DMS153 (cell line): ENCODE measurements around the gene HEYL.

Experiments used
- DNase-seq: peaks from one replicate; lab custom pipeline; 2025; lab: John Stamatoyannopoulos, UW

Gene HEYL

GRCh38 chr1:39639305-39640130 lies at the start of gene HEYL:
TSS of gene HEYL (minus strand) at chr1:39639643. CDS start at chr1:39639625, 18 bp downstream.
- DNase-seq = peak; percentile 87

- peak; percentile 31 for DNase-seq
These were observed 49.8 kb upstream of the HEYL start for GRCh38 chr1:39689214-39689613.

- DNase-seq = no peak
These were observed 49.3 kb upstream of the HEYL start for GRCh38 chr1:39688706-39689105.

- no peak for DNase-seq
These were observed 47.8 kb upstream of the HEYL start for GRCh38 chr1:39687243-39687642.

- no peak for DNase-seq
These were observed 45.6 kb upstream of the HEYL start for GRCh38 chr1:39685071-39685470.

GRCh38 chr1:39684313-39684664 lies 44.8 kb upstream of the HEYL start:
- DNase-seq = no peak

- DNase-seq = no peak
These were observed 44.3 kb upstream of the HEYL start for GRCh38 chr1:39683591-39684312.

GRCh38 chr1:39681999-39682398 lies 42.6 kb upstream of the HEYL start:
- no peak for DNase-seq

- no peak for DNase-seq
These were observed 41.9 kb upstream of the HEYL start for GRCh38 chr1:39681294-39681693.

- DNase-seq = no peak
These were observed 41.3 kb upstream of the HEYL start for GRCh38 chr1:39680751-39681150.

GRCh38 chr1:39679821-39680220 lies 40.4 kb upstream of the HEYL start:
- no peak for DNase-seq

GRCh38 chr1:39678889-39679288 lies 39.4 kb upstream of the HEYL start:
- DNase-seq = no peak

GRCh38 chr1:39677645-39678044 lies 38.2 kb upstream of the HEYL start:
- DNase-seq = no peak

- DNase-seq = no peak
These were observed 37.6 kb upstream of the HEYL start for GRCh38 chr1:39676948-39677548.

GRCh38 chr1:39675220-39675619 lies 35.8 kb upstream of the HEYL start:
- DNase-seq = no peak

- DNase-seq = no peak
These were observed 33.8 kb upstream of the HEYL start for GRCh38 chr1:39673215-39673614.

GRCh38 chr1:39672551-39672947 lies 33.1 kb upstream of the HEYL start:
- no peak for DNase-seq

- no peak for DNase-seq
These were observed 32.5 kb upstream of the HEYL start, which contains the start of gene NT5C1A for GRCh38 chr1:39671793-39672550. TSS of gene NT5C1A (minus strand) at chr1:39672107. CDS start at chr1:39672038, 69 bp downstream.

- no peak for DNase-seq
These were observed 32.0 kb upstream of the HEYL start for GRCh38 chr1:39671433-39671792.

- no peak for DNase-seq
These were observed 31.2 kb upstream of the HEYL start for GRCh38 chr1:39670689-39671088.

- no peak for DNase-seq
These were observed 29.5 kb upstream of the HEYL start for GRCh38 chr1:39668894-39669293.

GRCh38 chr1:39668111-39668510 lies 28.7 kb upstream of the HEYL start:
- DNase-seq = no peak
